ENCODE measurements around the gene VPS13D.

VPS13D gene, protein sequence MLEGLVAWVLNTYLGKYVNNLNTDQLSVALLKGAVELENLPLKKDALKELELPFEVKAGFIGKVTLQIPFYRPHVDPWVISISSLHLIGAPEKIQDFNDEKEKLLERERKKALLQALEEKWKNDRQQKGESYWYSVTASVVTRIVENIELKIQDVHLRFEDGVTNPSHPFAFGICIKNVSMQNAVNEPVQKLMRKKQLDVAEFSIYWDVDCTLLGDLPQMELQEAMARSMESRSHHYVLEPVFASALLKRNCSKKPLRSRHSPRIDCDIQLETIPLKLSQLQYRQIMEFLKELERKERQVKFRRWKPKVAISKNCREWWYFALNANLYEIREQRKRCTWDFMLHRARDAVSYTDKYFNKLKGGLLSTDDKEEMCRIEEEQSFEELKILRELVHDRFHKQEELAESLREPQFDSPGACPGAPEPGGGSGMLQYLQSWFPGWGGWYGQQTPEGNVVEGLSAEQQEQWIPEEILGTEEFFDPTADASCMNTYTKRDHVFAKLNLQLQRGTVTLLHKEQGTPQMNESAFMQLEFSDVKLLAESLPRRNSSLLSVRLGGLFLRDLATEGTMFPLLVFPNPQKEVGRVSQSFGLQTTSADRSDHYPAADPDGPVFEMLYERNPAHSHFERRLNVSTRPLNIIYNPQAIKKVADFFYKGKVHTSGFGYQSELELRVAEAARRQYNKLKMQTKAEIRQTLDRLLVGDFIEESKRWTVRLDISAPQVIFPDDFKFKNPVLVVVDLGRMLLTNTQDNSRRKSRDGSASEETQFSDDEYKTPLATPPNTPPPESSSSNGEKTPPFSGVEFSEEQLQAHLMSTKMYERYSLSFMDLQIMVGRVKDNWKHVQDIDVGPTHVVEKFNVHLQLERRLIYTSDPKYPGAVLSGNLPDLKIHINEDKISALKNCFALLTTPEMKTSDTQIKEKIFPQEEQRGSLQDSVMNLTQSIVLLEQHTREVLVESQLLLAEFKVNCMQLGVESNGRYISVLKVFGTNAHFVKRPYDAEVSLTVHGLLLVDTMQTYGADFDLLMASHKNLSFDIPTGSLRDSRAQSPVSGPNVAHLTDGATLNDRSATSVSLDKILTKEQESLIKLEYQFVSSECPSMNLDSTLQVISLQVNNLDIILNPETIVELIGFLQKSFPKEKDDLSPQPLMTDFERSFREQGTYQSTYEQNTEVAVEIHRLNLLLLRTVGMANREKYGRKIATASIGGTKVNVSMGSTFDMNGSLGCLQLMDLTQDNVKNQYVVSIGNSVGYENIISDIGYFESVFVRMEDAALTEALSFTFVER (N-terminal part only)

DNA sequence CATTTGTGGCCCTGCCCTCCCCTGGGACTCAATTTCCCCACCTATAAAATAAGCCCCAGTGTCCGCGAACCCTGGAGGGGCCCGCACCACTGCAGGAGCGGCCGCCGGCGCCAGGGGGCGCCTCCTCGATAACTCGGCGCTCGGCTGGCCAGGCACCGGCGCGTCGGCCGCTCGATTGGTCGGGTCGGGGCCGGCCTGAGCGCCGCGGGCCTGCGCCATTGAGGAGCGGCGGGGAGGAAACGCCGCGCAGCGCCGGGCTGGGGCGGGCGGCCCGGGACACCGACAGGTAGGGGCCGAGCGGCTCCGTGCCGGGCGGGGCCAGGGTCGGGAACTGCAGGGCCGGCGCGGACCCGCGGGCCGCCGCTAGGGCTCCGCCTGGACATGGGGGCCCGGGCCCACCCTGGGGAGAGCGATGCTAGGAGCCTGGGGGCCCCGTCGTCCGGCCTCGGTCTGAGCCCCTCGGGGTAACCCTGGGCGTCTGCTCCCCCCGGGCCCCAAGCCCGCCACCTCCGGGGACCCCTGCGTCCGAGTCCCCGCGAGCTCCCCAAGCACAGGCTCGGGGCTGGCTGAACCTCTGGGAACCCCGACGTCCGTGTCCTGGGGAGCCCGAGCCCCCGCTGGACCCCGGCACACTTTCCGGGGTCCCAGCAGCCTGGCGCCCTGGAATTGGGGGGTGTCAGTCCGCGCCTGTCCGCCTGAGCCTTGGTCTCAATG is at the start of gene VPS13D:
Gene VPS13D, plus strand, starts transcription at position 196 of the 714 bp plus-strand sequence. CDS start 4,237 bp downstream, outside the sequence.
- peak within 1 kb of the TSS; percentile 81 for H3K4me3 ChIP-seq (ENCODE audit: low read depth, low read length)

DNA sequence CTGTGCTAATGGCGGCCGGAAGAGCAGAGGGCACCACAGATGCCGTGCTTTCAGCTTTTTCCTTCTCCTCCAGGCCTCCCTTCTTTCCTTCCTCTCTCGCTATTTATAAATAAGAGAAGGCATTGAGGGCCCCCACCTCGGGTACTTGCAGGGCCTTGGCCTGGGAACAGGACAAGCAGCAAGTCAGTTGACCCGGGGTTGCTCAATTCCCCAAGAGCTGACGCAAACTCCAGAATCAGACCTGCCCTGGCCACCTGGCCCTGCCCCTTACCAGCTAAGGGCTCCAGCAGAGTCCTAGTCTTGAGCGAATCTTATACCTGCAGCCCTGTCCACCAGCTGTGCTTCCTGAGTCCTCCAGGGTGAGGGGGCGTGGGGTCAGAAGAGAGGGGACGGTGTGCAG is 49.5 kb upstream of the VPS13D start:
- no peak overlapping the region for H3K4me3 ChIP-seq (ENCODE audit: low read depth, low read length)

DNA sequence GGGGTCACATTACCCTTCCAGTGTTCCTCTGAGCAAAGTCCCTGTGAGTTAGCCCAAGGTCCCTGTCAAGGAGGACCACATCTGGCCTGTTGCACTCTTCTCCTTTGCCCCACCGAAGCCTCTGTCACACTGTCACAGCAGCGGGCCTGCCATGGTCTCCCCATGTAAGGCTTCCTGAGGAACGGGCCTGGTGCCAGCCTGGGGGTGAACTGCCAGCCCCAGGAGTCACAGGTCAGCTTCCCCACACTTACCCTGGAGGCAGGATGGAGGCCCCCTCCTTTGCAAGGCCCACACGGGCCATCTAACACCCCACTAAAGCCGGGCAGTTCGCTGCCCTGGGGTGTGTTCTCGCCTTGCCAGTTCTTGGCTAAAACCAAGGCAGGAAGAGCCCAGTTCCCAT is 48.9 kb upstream of the VPS13D start:
- H3K4me3 ChIP-seq (ENCODE audit: low read depth, low read length) = no peak overlapping the region

DNA sequence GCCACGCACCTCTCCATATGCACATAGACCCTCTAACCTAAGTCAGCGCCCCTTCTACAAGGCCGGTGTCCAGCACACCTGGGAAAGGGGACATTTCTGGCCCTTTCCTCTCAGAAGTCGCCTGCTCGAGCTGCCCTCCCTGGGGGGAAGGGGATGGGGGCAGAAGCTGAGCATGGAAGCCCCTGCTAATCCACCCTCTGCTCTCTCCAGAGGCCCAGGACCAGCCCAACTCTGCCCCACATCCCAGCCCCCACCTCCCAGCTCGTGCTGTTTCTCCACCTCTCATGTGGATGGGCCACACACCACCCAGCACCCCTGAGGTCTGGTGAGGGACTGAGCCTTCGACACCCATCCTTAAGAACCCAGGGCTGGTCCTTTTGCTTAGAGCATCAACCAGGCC is 48.3 kb upstream of the VPS13D start:
- H3K4me3 ChIP-seq (ENCODE audit: low read depth, low read length) = no peak overlapping the region

DNA sequence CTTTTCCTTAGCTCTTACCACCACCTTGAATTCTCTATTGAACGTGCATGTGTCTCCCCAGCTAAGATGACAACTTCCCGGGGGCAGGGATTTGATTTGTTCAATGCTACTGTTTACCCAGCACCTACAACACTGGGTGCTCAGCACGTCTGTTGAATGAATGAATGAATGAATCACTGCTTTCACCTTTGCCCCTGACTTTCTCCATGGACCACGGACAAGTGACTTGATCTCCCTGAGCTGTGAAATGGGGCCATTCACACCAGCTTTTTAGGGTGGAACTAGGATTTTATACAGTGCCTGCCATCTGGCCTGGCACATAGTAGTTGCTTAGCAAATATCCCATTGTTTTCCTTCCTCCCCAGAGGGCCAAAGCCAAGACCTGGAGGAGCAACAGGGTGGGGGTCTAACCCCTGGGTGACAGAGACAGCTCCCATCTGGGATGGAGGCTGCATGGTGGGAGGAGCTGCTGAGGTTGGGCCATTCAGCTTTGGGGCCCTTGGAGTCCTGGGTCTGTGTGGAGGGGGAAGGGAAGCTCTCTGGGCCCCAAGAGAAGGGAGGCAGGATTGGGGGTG is 47.3 kb upstream of the VPS13D start:
- H3K4me3 ChIP-seq (ENCODE audit: low read depth, low read length) = no peak overlapping the region

DNA sequence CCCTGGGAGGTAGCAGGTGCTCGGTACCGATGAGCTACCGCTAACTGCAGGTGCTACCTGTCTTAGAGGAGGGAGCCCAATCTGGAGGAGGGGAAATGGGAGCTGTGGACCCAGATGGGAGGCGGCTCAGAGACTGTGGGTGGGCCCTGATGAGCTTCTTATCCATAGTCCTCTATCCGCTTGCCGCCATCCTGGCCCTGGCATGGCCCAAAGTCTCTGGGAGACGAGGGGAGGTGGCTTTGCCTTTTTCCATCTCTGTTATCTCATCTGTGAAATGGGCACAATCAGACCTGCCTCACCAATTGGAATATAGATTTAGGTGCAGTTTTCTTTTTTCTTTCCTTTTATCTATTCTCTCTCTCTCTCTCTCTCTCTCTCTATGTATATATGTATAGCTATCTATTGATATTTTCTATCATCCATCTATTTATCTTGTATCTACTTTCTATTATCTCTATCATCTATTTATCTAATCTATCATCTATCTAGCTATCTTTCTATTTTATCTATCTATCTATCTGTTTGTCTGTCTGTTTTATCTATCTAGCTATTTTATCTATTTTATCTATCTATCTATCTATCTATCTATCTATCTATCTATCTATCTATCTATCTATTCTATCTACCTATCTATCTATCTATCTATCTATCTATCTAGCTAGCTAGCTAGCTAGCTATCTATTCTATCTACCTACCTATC is 46.6 kb upstream of the VPS13D start:
- no peak overlapping the region for H3K4me3 ChIP-seq (ENCODE audit: low read depth, low read length)

DNA sequence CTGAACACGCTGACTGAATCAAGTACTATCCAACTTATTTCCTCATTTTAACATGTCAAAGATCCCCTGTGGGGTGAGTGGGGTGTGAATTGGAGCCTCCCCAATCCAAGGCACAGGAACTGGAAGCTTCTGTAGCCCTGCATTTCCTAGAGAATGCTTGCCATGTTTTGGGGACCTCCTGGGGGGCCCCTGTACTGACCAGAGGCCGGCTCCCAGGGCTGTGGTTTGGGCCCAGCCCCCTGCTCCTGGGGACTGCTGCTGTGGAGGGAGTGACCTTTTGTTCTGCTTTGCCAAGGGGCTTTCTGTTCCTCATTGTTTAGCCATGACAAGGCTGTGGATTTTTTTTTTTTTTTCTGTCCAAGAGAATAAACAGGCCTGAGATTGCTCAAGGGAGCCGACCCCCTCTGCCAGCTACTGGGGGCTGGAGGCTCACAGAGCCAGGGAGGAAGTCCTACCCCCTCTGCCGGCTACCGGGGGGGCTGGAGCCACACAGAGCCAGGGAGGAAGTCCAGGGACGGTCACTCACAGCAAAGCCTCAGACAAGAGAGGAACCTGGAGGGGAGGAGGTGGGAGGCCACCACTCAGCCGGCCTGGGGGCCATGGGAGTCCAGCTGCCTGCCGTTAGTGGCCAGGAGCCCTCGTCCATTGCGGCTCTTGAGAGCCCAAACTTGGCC is 45.7 kb upstream of the VPS13D start:
- no peak overlapping the region for H3K4me3 ChIP-seq (ENCODE audit: low read depth, low read length)

DNA sequence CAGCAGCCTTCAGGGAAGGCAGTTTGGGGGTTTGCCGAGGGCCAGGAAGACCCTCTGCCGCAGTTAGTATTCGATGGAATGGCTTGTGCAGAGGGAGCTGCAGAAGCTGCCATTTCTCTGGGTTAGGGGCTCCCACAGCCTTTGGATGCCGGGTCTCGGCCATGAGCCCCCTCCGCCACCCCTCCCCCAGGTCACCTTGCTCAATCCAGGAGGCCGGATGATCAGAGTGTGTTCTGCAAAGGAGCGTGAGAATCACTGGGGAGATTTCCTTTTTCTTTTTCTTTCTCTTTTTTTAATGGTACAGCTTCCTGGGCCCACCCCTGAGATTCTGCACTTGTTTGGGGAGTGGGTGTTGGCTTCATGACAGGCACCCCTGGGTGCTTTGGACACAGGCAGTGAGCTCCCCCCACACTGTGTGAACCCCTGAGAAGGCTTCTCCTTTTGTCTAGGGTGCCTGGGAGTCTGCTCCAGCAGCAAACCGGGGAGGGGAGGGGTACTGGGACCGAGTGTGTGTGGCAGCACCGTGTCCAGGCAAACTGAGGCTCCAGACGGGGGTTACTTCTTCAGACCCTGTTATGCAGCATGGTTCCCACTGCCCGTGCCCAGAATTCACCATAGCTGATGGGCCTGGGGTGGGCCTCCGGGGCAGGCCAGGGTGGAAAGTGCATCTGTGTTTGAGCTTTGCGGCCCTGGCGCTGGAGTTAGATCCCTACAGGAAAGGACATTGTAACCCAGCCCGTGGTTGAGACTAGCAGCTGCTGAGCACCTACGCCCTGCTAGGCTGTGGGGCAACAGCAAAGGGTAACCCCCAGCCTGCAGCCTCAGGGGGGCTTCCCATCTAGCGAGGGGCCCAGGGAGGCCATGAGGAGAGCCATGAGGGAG is 44.6 kb upstream of the VPS13D start:
- H3K4me3 ChIP-seq (ENCODE audit: low read depth, low read length) = no peak overlapping the region

DNA sequence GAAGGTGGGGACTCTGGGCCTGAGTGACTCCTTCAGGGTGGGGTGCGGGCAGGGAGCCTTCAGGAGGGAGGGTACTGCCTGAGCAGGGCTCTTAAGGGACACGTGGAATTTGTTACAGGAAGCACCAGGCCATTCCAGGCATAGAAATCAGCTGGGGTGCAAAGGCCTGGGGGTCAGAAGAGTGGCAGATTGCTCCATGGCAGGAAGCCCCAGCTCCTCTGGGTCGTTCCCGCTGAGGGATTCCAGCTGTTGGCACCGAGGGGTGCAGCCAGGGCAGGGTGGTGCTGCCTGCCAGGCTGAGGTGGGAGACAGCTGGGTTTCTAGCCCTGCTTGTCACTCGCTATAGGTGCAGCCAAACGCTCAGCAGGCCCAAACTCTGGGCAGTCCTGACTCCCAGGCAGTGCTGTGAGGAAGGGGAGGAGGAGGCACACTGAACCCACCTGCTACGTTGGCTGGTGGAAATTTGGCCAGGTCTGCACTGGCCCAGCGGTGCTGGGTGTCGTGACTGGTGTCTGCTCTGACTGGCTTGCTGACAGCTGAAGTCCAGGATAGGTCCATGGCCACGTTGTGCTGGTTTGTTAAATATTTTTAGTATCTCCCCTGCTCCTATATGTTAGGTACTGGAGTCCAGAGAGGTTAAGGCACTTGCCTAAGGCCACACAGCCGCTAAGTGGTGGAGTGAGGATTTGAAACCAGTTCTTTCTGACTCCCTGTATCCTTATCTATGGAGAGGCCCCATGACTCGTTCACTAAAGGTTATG is 43.7 kb upstream of the VPS13D start:
- no peak overlapping the region for H3K4me3 ChIP-seq (ENCODE audit: low read depth, low read length)

DNA sequence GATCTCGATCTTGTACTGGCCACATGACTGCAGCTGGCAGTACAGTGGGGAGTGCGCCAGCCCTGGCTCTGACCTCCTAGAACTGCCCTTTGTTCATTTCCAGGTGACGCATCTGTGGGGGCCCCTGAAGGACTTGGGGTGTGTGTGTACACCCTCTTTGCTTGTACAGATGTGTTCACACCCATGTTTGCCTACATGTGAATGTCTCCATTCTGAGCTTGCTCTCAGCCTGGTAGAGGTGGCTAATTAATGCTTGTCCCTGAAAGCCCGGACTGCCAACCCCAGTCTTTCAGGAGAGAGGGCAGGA is 43.2 kb upstream of the VPS13D start:
- no peak overlapping the region for H3K4me3 ChIP-seq (ENCODE audit: low read depth, low read length)

DNA sequence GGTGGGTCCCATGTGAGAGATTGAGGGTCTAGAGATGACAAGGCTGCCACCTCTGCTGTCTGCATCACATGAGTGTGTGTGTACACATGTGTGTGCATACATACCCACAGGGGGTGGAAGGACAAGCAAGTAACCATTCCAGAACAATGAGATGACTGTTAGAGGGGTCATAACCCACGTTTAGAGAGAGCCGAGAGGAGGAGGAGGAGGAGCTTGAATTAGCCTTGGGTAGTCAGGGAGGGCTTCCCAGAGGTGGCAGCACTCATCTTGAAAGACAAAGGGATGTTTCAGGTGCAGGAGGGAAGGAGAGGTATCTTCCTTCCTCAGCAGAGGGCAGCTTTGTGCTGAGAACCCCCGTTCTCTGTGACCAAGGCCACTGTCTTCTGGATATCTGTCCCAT is 41.7 kb upstream of the VPS13D start:
- no peak overlapping the region for H3K4me3 ChIP-seq (ENCODE audit: low read depth, low read length)

DNA sequence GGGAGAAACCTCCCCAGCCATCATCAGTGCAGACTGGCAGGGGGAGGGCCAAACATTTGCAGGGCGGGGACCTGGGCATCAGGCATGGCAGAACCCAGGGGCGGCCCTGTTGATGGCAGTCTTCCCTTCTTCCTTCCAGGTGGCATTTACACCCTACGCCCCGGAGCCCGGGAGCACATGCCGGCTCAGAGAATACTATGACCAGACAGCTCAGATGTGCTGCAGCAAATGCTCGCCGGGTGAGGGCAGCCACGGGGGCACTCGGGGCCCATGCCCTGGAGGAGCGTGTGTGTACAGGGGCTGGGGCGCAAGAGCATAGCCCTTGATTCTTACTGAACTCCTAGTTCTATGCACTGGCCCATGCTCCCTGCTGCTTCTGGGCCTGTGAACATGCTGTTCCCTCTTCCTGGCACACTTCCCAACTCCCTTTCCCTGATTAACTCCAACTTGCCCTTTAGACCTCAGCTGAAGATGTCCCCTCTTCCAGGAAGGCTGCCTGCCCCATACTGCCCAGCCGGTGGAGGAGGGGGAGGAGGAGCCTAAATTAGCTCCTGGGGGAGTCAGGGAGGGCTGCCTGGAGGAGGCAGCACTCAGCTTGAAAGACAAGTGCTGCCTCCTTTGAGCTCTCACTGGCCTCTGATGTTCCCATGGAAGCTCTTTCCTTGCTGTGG is 41.0 kb upstream of the VPS13D start:
- no peak overlapping the region for H3K4me3 ChIP-seq (ENCODE audit: low read depth, low read length)

DNA sequence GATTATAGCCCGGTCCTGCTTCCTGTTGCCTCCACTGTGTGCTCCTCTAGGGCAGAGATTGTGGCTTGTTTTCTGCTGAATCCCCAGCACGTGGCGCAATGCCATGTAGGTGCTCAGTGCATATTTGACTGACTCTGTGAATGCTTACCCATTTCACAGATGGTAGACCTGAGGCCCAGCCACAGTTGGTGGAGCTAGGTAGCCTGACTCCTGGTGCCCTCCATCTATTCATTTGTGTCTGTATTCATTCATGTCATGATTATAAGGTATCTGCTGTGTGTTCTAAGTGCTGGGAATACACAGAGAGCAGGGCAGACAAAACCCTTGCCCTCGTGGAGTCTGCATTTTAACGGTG is 40.5 kb upstream of the VPS13D start:
- no peak overlapping the region for H3K4me3 ChIP-seq (ENCODE audit: low read depth, low read length)

DNA sequence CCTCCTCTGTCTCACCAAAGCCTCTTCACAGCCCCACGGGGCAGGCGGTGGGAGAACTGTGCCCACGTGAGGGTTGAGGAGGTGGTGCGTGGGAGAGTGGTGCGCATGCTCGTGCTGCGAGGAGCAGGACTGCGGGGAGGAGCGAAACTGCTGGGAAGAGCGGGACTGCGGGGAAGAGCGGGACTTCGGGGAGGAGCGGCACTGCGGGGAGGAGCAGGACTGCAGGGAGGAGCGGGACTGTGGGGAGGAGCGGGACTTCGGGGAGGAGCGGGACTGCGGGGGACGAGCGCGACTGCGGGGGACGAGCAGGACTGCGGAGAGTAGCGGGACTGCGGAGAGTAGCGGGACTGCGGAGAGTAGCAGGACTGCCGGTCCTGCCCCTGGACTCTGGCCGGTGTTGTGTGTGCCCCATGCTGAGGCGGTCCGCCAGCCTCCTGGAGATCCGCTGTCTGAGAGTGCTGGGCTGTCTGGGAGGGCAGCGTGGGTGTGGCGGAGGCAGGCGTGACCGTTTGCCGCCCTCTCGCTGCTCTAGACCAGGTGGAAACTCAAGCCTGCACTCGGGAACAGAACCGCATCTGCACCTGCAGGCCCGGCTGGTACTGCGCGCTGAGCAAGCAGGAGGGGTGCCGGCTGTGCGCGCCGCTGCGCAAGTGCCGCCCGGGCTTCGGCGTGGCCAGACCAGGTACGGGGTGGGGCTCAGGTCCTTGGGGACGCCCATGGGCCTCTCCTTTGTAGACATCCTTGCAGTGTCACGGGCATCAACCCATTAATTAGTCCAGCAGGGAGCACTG is 38.4 kb upstream of the VPS13D start:
- no peak overlapping the region for H3K4me3 ChIP-seq (ENCODE audit: low read depth, low read length)

DNA sequence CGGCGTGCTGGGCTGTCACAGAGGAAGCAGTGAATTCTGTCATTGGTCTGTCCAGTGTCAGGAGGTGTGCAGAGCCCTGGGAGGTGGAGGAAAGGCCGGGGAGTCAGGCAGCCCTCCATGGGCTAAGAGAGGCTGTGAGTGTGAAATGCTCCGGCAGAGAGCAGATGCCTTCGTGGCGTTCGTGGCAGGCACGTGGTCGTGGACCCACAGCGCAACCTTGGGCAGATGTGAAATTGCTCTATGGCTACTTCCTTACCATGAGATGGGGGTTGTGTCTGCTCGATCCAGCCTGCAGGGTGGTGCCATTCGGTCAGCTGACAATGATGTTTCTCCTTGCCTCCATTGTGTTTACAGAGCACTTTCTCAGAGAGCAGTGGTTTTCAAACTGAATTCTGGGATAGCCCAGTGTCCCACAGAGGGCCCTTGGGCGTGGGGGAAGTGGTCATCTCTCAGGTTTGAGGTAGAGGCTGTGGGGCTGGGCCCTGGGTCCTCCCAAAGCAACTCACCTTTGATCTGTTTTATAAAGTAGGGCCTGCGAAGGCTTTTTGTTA is 35.1 kb upstream of the VPS13D start:
- no peak overlapping the region for H3K4me3 ChIP-seq (ENCODE audit: low read depth, low read length)

DNA sequence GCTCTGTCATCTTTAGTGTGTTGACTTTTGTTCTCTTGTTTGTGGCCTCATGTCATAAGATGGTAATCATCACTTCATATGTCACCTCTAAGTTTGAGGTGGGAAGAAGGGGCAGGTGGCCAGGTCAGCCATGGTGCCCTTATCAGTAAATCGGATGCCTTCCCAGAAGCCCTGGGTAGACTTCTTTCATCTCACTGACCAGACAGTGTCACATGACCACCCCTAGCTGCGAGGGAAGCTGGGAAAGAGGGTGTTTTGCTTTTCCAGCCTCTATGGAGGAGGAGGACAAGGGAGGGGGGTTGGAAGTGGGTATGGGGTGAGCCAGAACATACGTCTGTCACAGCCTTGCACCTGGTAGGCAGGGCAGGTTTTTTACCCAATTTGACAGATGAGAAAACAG is 34.4 kb upstream of the VPS13D start:
- no peak overlapping the region for H3K4me3 ChIP-seq (ENCODE audit: low read depth, low read length)
